GM19455 (cell line): ENCODE measurements around the gene SAPCD1.
A peak's percentile ranks its signal among the peaks of the same experiment; 100 is the strongest.
"Not testable (repeated sequence)": the region's sequence is repeated elsewhere in the genome, so short reads cannot be mapped to it uniquely, and the experiment has no call there.

Experiments
- ATAC-seq: cut with Tn5 transposase; IDR thresholded peaks from one replicate; pipeline ENCODE4 v1.9.1; 2021; ENCODE audit not compliant: unreplicated experiment

The SAPCD1 gene

GRCh38 chr6:31795616-31796298, 33.3 kb downstream of the SAPCD1 start, which contains the start of gene VARS1:
Gene VARS1, minus strand, starts transcription at chr6:31795752. Its CDS starts 535 bp downstream, at chr6:31795217.
- ATAC-seq: peak; percentile 65

- no peak for ATAC-seq
These were observed 34.5 kb downstream of the SAPCD1 start for GRCh38 chr6:31796993-31797385.

- no peak for ATAC-seq
These were observed 35.1 kb downstream of the SAPCD1 start for GRCh38 chr6:31797588-31797987.

GRCh38 chr6:31799781-31800180, 37.3 kb downstream of the SAPCD1 start:
- ATAC-seq: no peak

- not testable (repeated sequence) for ATAC-seq
These were observed 38.8 kb downstream of the SAPCD1 start for GRCh38 chr6:31801031-31801927.

GRCh38 chr6:31805939-31806469, 43.5 kb downstream of the SAPCD1 start:
- no peak for ATAC-seq

GRCh38 chr6:31806470-31807272, 44.2 kb downstream of the SAPCD1 start, which contains the start of gene LSM2:
Gene LSM2, minus strand, starts transcription at chr6:31806966. Its CDS starts 209 bp downstream, at chr6:31806757.
- ATAC-seq: peak; percentile 77

- not testable (repeated sequence) for ATAC-seq
These were observed 46.1 kb downstream of the SAPCD1 start for GRCh38 chr6:31808599-31808998.

GRCh38 chr6:31811645-31812044, 49.2 kb downstream of the SAPCD1 start:
- no peak for ATAC-seq

- no peak for ATAC-seq
These were observed 51.0 kb downstream of the SAPCD1 start for GRCh38 chr6:31813465-31813849.
